Raji (cell line): ENCODE results near the gene PCSK6.

ENCODE experiments used
- POLR2A ChIP-seq: IDR thresholded peaks from 2 replicates; pipeline ENCODE4 v1.6.1; 2011; ENCODE audit warnings: low read depth, low read length, control low read depth; ENCODE audit not compliant: insufficient read depth

PCSK6 gene

DNA sequence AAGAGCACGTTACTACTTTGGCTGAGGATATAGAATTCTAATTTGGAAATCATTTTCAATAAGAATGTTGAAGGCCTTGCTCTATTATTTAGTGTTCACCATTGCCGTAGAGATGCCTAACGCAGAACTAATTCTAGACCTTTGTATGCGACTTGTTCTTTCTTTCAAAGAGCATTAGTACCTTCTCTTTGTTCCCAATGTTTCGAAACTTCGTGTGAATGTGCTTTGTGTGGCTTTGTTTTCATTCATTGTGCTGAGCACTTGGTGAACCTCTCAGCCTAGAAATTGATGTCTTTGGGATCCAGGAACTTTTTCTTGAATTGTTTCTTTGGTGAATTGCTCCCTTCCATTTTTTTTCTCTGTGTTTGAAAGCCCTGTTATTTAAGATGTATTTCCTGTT is 19.8 kb upstream of the PCSK6 start:
- no peak for TF ChIP-seq POLR2A

- TF ChIP-seq POLR2A, result no peak
Measured at GRCh38 chr15:101506491-101506890, 17.0 kb upstream of the PCSK6 start.

- TF ChIP-seq POLR2A, result no peak
Measured at GRCh38 chr15:101505610-101506337, 16.3 kb upstream of the PCSK6 start.

- no peak for TF ChIP-seq POLR2A
Measured at GRCh38 chr15:101504866-101505609, 15.5 kb upstream of the PCSK6 start.

- TF ChIP-seq POLR2A, result no peak
Measured at GRCh38 chr15:101504373-101504772, 14.9 kb upstream of the PCSK6 start.

DNA sequence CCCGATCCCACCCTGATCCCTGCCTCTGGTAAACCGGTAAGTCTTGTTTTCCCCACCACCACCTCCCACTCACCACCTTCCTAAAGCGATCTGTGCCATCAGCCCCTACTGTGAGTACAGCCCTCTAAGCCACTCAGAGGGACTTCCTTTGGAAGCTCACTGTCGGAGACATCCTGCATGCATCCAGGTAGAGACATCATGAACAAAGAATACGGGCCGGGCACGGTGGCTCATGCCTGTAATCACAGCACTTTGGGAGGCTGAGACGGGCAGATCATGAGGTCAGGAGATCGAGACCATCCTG is 13.7 kb upstream of the PCSK6 start:
- TF ChIP-seq POLR2A, result no peak

- TF ChIP-seq POLR2A, result no peak
Measured at GRCh38 chr15:101502572-101503295, 13.2 kb upstream of the PCSK6 start.

DNA sequence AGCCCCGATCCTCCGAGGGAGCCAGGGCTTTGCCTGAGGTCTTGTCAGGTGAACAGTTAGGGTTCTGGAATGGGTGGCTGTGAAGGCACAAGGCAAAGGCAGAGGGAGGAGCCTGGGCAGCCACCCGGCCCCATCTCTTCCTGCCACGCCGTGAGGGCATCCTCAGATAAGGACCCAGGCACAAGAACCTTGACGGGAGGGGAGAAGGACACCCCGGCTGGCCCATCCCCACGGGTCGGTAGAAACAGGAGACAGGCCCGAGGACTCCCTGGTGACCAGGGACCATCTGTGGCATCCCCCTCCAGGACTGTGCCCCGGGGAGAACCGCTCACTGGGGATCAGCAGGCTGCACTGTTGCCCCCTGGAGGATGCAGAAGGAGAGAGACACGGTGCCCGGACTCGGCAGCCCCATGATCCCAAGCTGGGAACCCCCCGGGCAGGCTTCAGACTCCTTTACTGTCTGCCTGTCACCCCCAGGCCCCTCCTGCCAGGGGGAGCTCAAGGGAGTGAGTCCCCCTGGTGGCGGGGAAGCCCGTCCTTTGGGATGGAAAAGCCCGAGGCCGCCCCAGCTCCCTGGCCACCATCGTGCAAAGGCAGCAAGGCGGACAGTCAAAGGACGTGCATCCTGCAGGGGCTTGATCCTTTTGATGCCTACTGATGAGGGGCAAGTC is 12.3 kb upstream of the PCSK6 start:
- no peak for TF ChIP-seq POLR2A

GRCh38 chr15:101500865-101501551 is 11.5 kb upstream of the PCSK6 start:
- no peak for TF ChIP-seq POLR2A

- no peak for TF ChIP-seq POLR2A
Measured at GRCh38 chr15:101499863-101500713, 10.6 kb upstream of the PCSK6 start.

- no peak for TF ChIP-seq POLR2A
Measured at GRCh38 chr15:101498717-101499480, 9.4 kb upstream of the PCSK6 start.

- TF ChIP-seq POLR2A, result no peak
Measured at GRCh38 chr15:101498076-101498716, 8.7 kb upstream of the PCSK6 start.
